Ascending aorta (tissue), 2 donors: ENCODE data around the gene CCSER1. TPM values are rescaled to one million over a fixed set of nuclear protein-coding genes. Genes with fewer than 3 reads are reported as not detected.

Experiments
- DNase-seq, 2 donors: peaks; one replicate each; pipeline ENCODE4 v3.0.0-alpha.2; 2019; ENCODE audit warnings: low spot score in 2 of 2
- H3K27ac ChIP-seq, 2 donors: fragments of 200-600 bp; sonication (generic); one replicate each; pipeline ENCODE4 v1.5.1; 2016 to 2017; ENCODE audit warnings: mild to moderate bottlenecking in 1 of 2
- H3K27me3 ChIP-seq: fragments of 200-600 bp; sonication (generic); one replicate; pipeline ENCODE4 v1.5.1; 2017
- H3K36me3 ChIP-seq, 2 donors: fragments of 200-600 bp; sonication (generic); one replicate each; pipeline ENCODE4 v1.5.1; 2016
- H3K4me1 ChIP-seq, 2 donors: fragments of 200-600 bp; sonication (generic); one replicate each; pipeline ENCODE4 v1.5.1; 2016 to 2017; ENCODE audit warnings: mild to moderate bottlenecking in 1 of 2
- H3K4me3 ChIP-seq, 2 donors: fragments of 200-600 bp; sonication (generic); one replicate each; pipeline ENCODE4 v1.5.1; 2016 to 2017; ENCODE audit warnings: mild to moderate bottlenecking in 1 of 2
- H3K9me3 ChIP-seq, 2 donors: fragments of 200-600 bp; sonication (generic); one replicate each; pipeline ENCODE4 v1.5.1; 2016
- intact Hi-C: fragments of 100-400 bp; cut with DNase I; formaldehyde crosslinking; loops from one replicate; pipeline ENCODE4 v1.15.1; 2023
- total RNA-seq: library from RNA; depleted of rRNA; stranded (reverse); fragments of >200 nt; gene quantifications from one replicate; pipeline ENCODE4 v1.1.0, GENCODE V29; 2016
- TF ChIP-seq, protein P1 (sequence below), 3 experiments: fragments of 200-600 bp in 2 of 3; fragments of 450-650 bp in 1 of 3; sonication (generic) in 2 of 3; IDR thresholded peaks; one replicate each; pipeline ENCODE4 v1.5.1; 2016 to 2019; ENCODE audit warnings: antibody characterized with exemption in 3 of 3, mild to moderate bottlenecking in 1 of 3, moderate library complexity in 1 of 3

CCSER1 gene
- total RNA-seq, 1 donor from 2014 or later = 8.9 TPM

DNA sequence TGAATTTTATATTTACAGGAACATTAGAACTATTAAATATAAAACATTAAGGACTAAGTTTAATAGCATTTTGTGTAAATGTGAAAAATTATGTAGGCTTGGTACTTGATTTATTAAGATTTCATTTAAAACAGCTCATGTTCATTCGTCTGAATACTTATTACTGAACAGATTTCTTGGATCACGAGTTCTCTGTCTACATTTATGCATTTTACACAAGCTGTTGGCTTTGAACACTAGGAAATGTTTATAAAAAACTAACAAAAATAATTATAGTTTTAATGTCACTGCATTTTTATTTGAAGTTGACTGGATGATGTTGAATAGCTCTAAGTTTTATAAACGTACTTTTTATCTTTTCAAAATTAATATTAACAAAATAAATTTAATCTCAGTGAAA lies 888.7 kb downstream of the CCSER1 start:
- H3K27ac ChIP-seq = no peak overlapping the region
- TF ChIP-seq, protein P1, sequence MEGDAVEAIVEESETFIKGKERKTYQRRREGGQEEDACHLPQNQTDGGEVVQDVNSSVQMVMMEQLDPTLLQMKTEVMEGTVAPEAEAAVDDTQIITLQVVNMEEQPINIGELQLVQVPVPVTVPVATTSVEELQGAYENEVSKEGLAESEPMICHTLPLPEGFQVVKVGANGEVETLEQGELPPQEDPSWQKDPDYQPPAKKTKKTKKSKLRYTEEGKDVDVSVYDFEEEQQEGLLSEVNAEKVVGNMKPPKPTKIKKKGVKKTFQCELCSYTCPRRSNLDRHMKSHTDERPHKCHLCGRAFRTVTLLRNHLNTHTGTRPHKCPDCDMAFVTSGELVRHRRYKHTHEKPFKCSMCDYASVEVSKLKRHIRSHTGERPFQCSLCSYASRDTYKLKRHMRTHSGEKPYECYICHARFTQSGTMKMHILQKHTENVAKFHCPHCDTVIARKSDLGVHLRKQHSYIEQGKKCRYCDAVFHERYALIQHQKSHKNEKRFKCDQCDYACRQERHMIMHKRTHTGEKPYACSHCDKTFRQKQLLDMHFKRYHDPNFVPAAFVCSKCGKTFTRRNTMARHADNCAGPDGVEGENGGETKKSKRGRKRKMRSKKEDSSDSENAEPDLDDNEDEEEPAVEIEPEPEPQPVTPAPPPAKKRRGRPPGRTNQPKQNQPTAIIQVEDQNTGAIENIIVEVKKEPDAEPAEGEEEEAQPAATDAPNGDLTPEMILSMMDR (IDR thresholded peaks at IDR 0.05) = no peak
- H3K4me1 ChIP-seq = no peaks in the 10 kb centered on the region
- no peaks in the 10 kb centered on the region for H3K36me3 ChIP-seq
- H3K4me3 ChIP-seq = no peak overlapping the region
- intact Hi-C loops = no loop called here
- H3K27me3 ChIP-seq = no peaks in the 10 kb centered on the region
- no peak for DNase-seq
- no peaks in the 10 kb centered on the region for H3K9me3 ChIP-seq

DNA sequence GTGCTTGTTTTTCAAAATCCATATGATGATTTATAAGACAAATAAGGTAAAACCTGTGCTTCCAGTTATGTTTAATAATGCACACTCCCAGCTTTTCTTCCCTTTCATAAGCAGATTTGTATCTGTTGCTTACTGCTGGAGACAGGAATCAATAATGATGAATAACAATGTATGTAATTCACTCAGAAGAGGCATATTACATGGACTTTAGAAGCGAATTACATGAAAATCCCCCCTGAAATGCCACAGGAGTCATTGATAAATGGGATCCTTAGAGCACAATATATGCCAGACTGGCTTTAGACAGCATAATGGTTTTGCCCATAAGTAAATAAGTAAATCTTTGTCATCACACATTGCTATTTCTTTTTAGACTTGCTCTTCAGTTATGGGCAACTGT lies 892.3 kb downstream of the CCSER1 start:
- no peak for DNase-seq
- TF ChIP-seq, protein P1 (IDR thresholded peaks at IDR 0.05) = no peak
- intact Hi-C loops = no loop called here
- Histone ChIP-seq H3K4me1 (no peaks in the 10 kb centered on the region), H3K36me3 (no peaks in the 10 kb centered on the region), H3K4me3 (no peak overlapping the region), H3K27ac (no peak overlapping the region), H3K9me3 (no peaks in the 10 kb centered on the region), H3K27me3 (no peaks in the 10 kb centered on the region)

DNA sequence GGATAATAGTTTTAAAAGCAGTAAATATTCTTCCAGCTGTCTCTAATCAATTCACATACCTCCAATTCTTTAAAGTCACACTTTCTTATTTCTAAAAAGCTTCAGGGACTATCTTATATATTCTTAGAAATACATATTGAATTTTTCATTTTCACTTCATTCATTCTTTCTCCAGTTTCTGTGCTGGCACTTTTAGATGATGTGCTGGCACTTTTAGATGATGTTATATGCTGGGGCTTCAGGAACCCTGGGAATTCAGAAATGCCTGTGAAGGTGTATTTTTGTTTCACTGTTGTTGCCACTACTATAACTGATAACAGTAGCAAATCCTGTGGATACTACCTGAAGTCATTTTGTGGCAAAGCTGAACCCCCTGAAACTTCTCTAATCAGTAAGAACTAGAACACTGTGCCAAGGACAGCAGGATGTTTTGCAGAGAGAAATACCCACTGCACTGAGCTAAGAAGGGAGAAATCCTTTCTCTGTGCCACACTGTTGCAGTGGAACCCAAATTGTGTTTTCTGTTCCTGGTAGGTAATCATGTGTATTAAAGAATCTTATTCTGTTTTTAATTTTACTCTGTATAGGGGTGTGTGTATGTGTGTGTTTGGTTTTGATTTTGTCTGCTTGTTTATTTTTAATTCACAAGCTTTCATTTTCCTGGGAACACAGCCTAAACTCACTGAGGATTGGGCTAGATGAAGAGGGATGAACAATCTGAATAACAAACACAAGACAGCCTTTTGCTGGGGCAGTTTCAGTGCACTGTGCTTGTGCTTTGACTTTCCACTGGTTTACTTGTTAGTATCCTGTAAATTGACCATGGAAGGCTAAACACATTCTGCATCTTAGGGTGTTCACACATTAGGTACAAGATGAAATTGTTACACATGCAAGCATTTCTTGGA lies 898.3 kb downstream of the CCSER1 start:
- Histone ChIP-seq H3K4me3 (no peak overlapping the region), H3K9me3 (no peaks in the 10 kb centered on the region), H3K4me1 (no peaks in the 10 kb centered on the region), H3K36me3 (no peaks in the 10 kb centered on the region), H3K27ac (no peak overlapping the region), H3K27me3 (no peaks in the 10 kb centered on the region)
- TF ChIP-seq, protein P1 (IDR thresholded peaks at IDR 0.05) = no peak
- intact Hi-C loops = no loop called here
- no peak for DNase-seq

DNA sequence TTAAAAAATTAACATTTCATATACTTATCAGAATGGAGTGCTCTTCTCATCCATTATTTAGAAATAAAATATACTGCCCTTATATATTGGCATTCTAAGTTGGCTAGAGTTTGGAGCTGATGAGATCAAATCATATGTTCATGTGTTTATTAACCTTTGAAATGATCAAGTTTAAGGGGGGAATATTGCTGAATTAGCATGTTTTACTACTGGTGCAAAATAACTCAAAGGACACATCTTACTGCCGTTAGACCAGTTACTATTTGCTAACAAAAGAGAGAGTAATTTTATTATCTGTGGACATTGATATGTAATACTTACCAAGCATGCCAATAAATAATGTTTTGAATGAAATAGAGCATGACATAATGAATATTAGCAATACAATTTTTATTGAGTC lies 901.0 kb downstream of the CCSER1 start:
- TF ChIP-seq, protein P1 (IDR thresholded peaks at IDR 0.05) = no peak
- no peaks in the 10 kb centered on the region for H3K4me1 ChIP-seq
- intact Hi-C loops = no loop called here
- no peaks in the 10 kb centered on the region for H3K27me3 ChIP-seq
- no peak for DNase-seq
- no peak overlapping the region for H3K27ac ChIP-seq
- H3K36me3 ChIP-seq = no peaks in the 10 kb centered on the region
- no peak overlapping the region for H3K4me3 ChIP-seq
- H3K9me3 ChIP-seq = no peaks in the 10 kb centered on the region

DNA sequence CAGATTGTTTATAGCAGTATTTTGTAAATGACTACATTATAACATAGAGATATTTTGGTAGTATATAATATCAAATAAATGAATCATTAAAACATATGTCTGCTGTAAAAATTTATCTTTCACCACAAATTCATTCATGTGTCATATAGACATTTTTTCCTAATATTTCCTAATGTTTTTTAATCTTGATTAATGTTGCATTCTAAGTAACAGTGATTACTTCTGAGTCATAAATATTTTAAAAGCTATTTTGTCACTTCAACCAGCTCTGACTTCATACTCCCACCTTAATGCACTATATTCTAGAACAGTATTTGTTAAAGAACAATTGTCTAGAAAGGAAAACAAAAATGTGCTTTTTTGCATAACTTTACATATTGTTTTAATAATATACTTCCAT lies 904.6 kb downstream of the CCSER1 start:
- TF ChIP-seq, protein P1 (IDR thresholded peaks at IDR 0.05) = no peak

More for the DNA sequence above, 904.6 kb downstream of the CCSER1 start:
- no peak for DNase-seq
- H3K4me3 ChIP-seq = no peak overlapping the region
- H3K36me3 ChIP-seq = no peaks in the 10 kb centered on the region
- intact Hi-C loops = no loop called here
- H3K4me1 ChIP-seq = no peaks in the 10 kb centered on the region
- H3K9me3 ChIP-seq = no peaks in the 10 kb centered on the region
- H3K27ac ChIP-seq = no peak overlapping the region
- H3K27me3 ChIP-seq = no peaks in the 10 kb centered on the region
